HepG2 (cell line): Measurements from ENCODE around the gene SCRG1. TPM values are rescaled to one million over a fixed set of nuclear protein-coding genes. Genes with fewer than 3 reads are reported as not detected.
A peak's percentile ranks its signal among the peaks of the same experiment; 100 is the strongest.

Source experiments
- ATF7-NPFF ChIP-seq: sonication (generic); formaldehyde crosslinking; IDR thresholded peaks from 2 replicates; pipeline ENCODE4 v1.8.1; 2023; ENCODE audit warnings: mild to moderate bottlenecking, low read depth, missing genetic modification reagents, moderate library complexity
- KDM5B ChIP-seq: sonication (generic); formaldehyde crosslinking; IDR thresholded peaks from 2 replicates; pipeline ENCODE4 v1.4.0; 2020; ENCODE audit warnings: missing genetic modification reagents, mild to moderate bottlenecking, borderline replicate concordance
- MBNL3 ChIP-seq: fragments of 250-450 bp; sonication (Bioruptor Pico); conservative IDR thresholded peaks from 2 replicates; pipeline ENCODE4 v1.8.0; 2022; ENCODE audit warnings: mild to moderate bottlenecking, inconsistent platforms
- ONECUT2 ChIP-seq: sonication (generic); formaldehyde crosslinking; IDR thresholded peaks from 2 replicates; pipeline ENCODE4 v1.4.0; 2020; ENCODE audit warnings: missing genetic modification reagents
- RBFOX2 ChIP-seq: fragments of 200-400 bp; formaldehyde crosslinking; IDR thresholded peaks from 2 replicates; pipeline ENCODE4 v1.6.1; 2017; ENCODE audit warnings: low read depth, mild to moderate bottlenecking, low read length
- SIN3B ChIP-seq: fragments of 150-350 bp; IDR thresholded peaks from 2 replicates; pipeline ENCODE4 v1.6.1; 2014; ENCODE audit warnings: low read length
- SP4 ChIP-seq: sonication (generic); formaldehyde crosslinking; IDR thresholded peaks from 2 replicates; pipeline ENCODE4 v1.8.1; 2023; ENCODE audit warnings: mild to moderate bottlenecking, missing genetic modification reagents
- ZNF124 ChIP-seq: sonication (generic); formaldehyde crosslinking; IDR thresholded peaks from 2 replicates; pipeline ENCODE4 v1.4.0; 2020; ENCODE audit warnings: missing genetic modification reagents
- ZNF546 ChIP-seq: sonication (generic); formaldehyde crosslinking; conservative IDR thresholded peaks from 2 replicates; pipeline ENCODE4 v1.8.1; 2023; ENCODE audit warnings: mild to moderate bottlenecking, missing genetic modification reagents
- ZNF777 ChIP-seq: sonication (generic); formaldehyde crosslinking; IDR thresholded peaks from 2 replicates; pipeline ENCODE4 v1.4.0; 2020; ENCODE audit warnings: missing genetic modification reagents
- polyA plus RNA-seq, 8 experiments: library from polyadenylated mRNA; depleted of rRNA in 3 of 8; stranded (reverse) in 7 of 8; unstranded in 1 of 8; fragments of >200 nt; fragmentation: Illumina TruSeq in 4 of 8; extraction: Trizol in 4 of 8; gene quantifications; 2 replicates each; pipeline versions ENCODE4 v1.2.1 to v1.2.3, GENCODE V29; 2011 to 2016; ENCODE audit warnings: low read depth in 4 of 8, missing spikeins in 1 of 8, mixed read lengths in 1 of 8; ENCODE audit not compliant: insufficient read depth in 1 of 8
- total RNA-seq, 5 experiments: library from RNA; depleted of rRNA; stranded (reverse); fragments of >200 nt; fragmentation: Illumina TruSeq; extraction: Trizol; gene quantifications; 2 replicates each; pipeline ENCODE4 v1.2.3, GENCODE V29; 2016; ENCODE audit warnings: low read depth in 1 of 5
- TF ChIP-seq, protein P1 (sequence below): sonication (generic); formaldehyde crosslinking; IDR thresholded peaks from 2 replicates; pipeline ENCODE4 v1.5.1; 2020; ENCODE audit warnings: mild to moderate bottlenecking, missing genetic modification reagents, moderate library complexity
- TF ChIP-seq, protein P2 (sequence below): sonication (generic); formaldehyde crosslinking; conservative IDR thresholded peaks from 2 replicates; pipeline ENCODE4 v1.8.0; 2022; ENCODE audit warnings: mild to moderate bottlenecking, moderate library complexity, missing genetic modification reagents
- TF ChIP-seq, protein P3 (sequence below): sonication (generic); formaldehyde crosslinking; IDR thresholded peaks from 2 replicates; pipeline ENCODE4 v1.9.0; 2021; ENCODE audit warnings: missing genetic modification reagents, borderline replicate concordance
- TF ChIP-seq, protein P4 (sequence below): sonication (generic); formaldehyde crosslinking; IDR thresholded peaks from 2 replicates; pipeline ENCODE4 v1.4.0; 2020; ENCODE audit warnings: mild to moderate bottlenecking, missing genetic modification reagents, borderline replicate concordance
- TF ChIP-seq, protein P5 (sequence below): sonication (generic); formaldehyde crosslinking; conservative IDR thresholded peaks from 2 replicates; pipeline ENCODE4 v1.4.0; 2020; ENCODE audit warnings: missing genetic modification reagents

Gene SCRG1
- total and polyA plus RNA-seq, 2 of the 13 experiments (the other 11 are each of a cell fraction or from before 2014, with no cell fraction given) = not detected

DNA sequence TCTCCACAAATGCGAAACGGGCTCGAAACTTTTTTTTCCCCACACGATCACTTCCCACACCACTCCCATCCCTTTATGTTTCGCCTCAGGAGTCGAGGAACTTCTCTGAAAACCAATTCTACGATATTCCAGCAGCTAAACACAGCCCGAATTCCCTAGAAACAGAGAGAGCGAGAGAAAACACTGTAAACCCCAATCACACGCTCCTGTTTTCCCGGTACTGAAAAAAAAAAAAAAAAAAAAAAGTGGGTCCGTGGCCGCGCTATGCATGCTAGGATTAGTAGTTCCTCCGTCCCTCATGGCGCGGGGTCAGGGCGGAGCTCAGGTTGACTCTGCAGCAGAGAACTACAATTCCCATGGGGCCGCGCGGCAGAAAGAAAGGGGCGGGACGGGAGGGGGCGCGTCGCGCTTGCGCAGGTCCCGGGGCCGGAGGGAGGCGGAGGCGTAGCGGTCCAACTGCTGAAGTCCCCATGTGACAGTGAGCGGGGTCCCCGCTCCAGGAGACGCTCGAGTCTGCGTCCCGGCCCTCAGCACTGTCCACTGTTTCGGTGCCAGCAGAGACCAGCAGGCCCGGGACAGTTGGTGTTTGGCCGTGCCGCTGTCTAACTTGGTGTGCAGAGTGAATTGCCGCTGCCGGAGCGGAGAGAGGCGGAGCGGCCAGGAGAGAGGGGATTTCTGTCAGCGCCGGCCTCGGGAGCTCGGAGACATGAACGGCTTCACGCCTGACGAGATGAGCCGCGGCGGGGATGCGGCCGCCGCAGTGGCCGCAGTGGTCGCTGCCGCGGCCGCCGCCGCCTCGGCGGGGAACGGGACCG is 28.2 kb downstream of the SCRG1 start, which contains the start of gene SAP30 (continued):
- TF ChIP-seq, protein P1, sequence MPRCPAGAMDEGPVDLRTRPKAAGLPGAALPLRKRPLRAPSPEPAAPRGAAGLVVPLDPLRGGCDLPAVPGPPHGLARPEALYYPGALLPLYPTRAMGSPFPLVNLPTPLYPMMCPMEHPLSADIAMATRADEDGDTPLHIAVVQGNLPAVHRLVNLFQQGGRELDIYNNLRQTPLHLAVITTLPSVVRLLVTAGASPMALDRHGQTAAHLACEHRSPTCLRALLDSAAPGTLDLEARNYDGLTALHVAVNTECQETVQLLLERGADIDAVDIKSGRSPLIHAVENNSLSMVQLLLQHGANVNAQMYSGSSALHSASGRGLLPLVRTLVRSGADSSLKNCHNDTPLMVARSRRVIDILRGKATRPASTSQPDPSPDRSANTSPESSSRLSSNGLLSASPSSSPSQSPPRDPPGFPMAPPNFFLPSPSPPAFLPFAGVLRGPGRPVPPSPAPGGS (CRISPR knock-in tag) = 0 out of 2 replicates have a peak, but pooled peaks have one; percentile 25
- TF ChIP-seq, protein P2, sequence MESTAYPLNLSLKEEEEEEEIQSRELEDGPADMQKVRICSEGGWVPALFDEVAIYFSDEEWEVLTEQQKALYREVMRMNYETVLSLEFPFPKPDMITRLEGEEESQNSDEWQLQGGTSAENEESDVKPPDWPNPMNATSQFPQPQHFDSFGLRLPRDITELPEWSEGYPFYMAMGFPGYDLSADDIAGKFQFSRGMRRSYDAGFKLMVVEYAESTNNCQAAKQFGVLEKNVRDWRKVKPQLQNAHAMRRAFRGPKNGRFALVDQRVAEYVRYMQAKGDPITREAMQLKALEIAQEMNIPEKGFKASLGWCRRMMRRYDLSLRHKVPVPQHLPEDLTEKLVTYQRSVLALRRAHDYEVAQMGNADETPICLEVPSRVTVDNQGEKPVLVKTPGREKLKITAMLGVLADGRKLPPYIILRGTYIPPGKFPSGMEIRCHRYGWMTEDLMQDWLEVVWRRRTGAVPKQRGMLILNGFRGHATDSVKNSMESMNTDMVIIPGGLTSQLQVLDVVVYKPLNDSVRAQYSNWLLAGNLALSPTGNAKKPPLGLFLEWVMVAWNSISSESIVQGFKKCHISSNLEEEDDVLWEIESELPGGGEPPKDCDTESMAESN (CRISPR knock-in tag) = peak; percentile 44; the same call in 1 of the 2 replicates
- TF ChIP-seq ZNF777 (CRISPR knock-in tag) = peak; percentile 59
- TF ChIP-seq, protein P3, sequence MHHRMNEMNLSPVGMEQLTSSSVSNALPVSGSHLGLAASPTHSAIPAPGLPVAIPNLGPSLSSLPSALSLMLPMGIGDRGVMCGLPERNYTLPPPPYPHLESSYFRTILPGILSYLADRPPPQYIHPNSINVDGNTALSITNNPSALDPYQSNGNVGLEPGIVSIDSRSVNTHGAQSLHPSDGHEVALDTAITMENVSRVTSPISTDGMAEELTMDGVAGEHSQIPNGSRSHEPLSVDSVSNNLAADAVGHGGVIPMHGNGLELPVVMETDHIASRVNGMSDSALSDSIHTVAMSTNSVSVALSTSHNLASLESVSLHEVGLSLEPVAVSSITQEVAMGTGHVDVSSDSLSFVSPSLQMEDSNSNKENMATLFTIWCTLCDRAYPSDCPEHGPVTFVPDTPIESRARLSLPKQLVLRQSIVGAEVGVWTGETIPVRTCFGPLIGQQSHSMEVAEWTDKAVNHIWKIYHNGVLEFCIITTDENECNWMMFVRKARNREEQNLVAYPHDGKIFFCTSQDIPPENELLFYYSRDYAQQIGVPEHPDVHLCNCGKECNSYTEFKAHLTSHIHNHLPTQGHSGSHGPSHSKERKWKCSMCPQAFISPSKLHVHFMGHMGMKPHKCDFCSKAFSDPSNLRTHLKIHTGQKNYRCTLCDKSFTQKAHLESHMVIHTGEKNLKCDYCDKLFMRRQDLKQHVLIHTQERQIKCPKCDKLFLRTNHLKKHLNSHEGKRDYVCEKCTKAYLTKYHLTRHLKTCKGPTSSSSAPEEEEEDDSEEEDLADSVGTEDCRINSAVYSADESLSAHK (CRISPR knock-in tag) = no peak
- TF ChIP-seq, protein P4, sequence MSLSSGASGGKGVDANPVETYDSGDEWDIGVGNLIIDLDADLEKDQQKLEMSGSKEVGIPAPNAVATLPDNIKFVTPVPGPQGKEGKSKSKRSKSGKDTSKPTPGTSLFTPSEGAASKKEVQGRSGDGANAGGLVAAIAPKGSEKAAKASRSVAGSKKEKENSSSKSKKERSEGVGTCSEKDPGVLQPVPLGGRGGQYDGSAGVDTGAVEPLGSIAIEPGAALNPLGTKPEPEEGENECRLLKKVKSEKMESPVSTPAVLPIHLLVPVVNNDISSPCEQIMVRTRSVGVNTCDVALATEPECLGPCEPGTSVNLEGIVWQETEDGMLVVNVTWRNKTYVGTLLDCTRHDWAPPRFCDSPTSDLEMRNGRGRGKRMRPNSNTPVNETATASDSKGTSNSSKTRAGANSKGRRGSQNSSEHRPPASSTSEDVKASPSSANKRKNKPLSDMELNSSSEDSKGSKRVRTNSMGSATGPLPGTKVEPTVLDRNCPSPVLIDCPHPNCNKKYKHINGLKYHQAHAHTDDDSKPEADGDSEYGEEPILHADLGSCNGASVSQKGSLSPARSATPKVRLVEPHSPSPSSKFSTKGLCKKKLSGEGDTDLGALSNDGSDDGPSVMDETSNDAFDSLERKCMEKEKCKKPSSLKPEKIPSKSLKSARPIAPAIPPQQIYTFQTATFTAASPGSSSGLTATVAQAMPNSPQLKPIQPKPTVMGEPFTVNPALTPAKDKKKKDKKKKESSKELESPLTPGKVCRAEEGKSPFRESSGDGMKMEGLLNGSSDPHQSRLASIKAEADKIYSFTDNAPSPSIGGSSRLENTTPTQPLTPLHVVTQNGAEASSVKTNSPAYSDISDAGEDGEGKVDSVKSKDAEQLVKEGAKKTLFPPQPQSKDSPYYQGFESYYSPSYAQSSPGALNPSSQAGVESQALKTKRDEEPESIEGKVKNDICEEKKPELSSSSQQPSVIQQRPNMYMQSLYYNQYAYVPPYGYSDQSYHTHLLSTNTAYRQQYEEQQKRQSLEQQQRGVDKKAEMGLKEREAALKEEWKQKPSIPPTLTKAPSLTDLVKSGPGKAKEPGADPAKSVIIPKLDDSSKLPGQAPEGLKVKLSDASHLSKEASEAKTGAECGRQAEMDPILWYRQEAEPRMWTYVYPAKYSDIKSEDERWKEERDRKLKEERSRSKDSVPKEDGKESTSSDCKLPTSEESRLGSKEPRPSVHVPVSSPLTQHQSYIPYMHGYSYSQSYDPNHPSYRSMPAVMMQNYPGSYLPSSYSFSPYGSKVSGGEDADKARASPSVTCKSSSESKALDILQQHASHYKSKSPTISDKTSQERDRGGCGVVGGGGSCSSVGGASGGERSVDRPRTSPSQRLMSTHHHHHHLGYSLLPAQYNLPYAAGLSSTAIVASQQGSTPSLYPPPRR (CRISPR knock-in tag) = no peak
- TF ChIP-seq, protein P5, sequence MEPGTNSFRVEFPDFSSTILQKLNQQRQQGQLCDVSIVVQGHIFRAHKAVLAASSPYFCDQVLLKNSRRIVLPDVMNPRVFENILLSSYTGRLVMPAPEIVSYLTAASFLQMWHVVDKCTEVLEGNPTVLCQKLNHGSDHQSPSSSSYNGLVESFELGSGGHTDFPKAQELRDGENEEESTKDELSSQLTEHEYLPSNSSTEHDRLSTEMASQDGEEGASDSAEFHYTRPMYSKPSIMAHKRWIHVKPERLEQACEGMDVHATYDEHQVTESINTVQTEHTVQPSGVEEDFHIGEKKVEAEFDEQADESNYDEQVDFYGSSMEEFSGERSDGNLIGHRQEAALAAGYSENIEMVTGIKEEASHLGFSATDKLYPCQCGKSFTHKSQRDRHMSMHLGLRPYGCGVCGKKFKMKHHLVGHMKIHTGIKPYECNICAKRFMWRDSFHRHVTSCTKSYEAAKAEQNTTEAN (CRISPR knock-in tag) = no peak
- TF ChIP-seq ONECUT2 (CRISPR knock-in tag) = no peak
- no peak for TF ChIP-seq ZNF124 (CRISPR knock-in tag)
- TF ChIP-seq ATF7-NPFF (CRISPR knock-in tag) = peak; percentile 51; the same call in 1 of the 2 replicates
- TF ChIP-seq MBNL3 = no peak
- peak; percentile 80 for TF ChIP-seq RBFOX2
- TF ChIP-seq SP4 (CRISPR knock-in tag) = peak; percentile 53
- 0 out of 2 replicates have a peak, but pooled peaks have one; percentile 52 for TF ChIP-seq SIN3B
- peak; percentile 95; the same call in 1 of the 2 replicates for TF ChIP-seq ZNF546 (CRISPR knock-in tag)
- peak; percentile 72; the same call in 1 of the 2 replicates for TF ChIP-seq KDM5B (CRISPR knock-in tag)
